ENCODE results near the gene CCDC91. TPM values are rescaled to one million over a fixed set of nuclear protein-coding genes. Genes with fewer than 3 reads are reported as not detected.

The CCDC91 gene
- total and polyA plus RNA-seq, 2 donors (not counting 1 experiment from before 2014, with no cell fraction given) = 23.9 to 47.6 TPM

- no peak for DNase-seq (ENCODE audit: low read depth in 2 of 2)
- no peak overlapping the region for H3K9ac ChIP-seq (ENCODE audit: insufficient read depth, low read length)
- H3K9me3 ChIP-seq (ENCODE audit: control insufficient read depth, insufficient read depth, low read depth, low read length) = no peaks in the 10 kb centered on the region
- H2AFZ ChIP-seq (ENCODE audit: low read length) = no peak overlapping the region
- H3K27me3 ChIP-seq (ENCODE audit: control insufficient read depth, insufficient read depth, low read length) = no peaks in the 10 kb centered on the region
- no peaks in the 10 kb centered on the region for H3K79me2 ChIP-seq (ENCODE audit: control insufficient read depth, insufficient read depth, low read length)
- no peaks in the 10 kb centered on the region for H3K4me1 ChIP-seq (ENCODE audit: control insufficient read depth, extremely low read depth, insufficient read depth, low read length)
- no peak for TF ChIP-seq CTCF (conservative IDR thresholded peaks at IDR 0.05 in 1 of 2, IDR thresholded peaks at IDR 0.05 in 1 of 2; ENCODE audit: low read depth in 1 of 2, low read length in 2 of 2)
- TF ChIP-seq EZH2 (IDR thresholded peaks at IDR 0.05; ENCODE audit: low read length, missing control alignments) = no peak
- H3K4me3 ChIP-seq (replicated peaks in 1 of 4; ENCODE audit: control extremely low read depth in 1 of 4, insufficient read depth in 1 of 4, low read depth in 3 of 4, low read length in 4 of 4) = no peak overlapping the region
- no peak overlapping the region for H3K27ac ChIP-seq (ENCODE audit: insufficient read depth, low read length)
- no peak overlapping the region for H3K4me2 ChIP-seq (ENCODE audit: extremely low read depth, insufficient read depth, low read length)
- H4K20me1 ChIP-seq (ENCODE audit: control insufficient read depth, extremely low read depth, insufficient read depth, low read length) = no peaks in the 10 kb centered on the region
- no peaks in the 10 kb centered on the region for H3K36me3 ChIP-seq (ENCODE audit: control insufficient read depth, insufficient read depth, low read length)
Observed at GRCh38 chr12:28351414-28351813, 161.2 kb downstream of the CCDC91 start.

GRCh38 chr12:28355161-28355560 is 164.9 kb downstream of the CCDC91 start:
- Histone ChIP-seq H3K4me3 (replicated peaks in 1 of 4; ENCODE audit: control extremely low read depth in 1 of 4, insufficient read depth in 1 of 4, low read depth in 3 of 4, low read length in 4 of 4) (no peak overlapping the region), H2AFZ (ENCODE audit: low read length) (no peak overlapping the region), H3K27ac (ENCODE audit: insufficient read depth, low read length) (no peak overlapping the region), H3K4me1 (ENCODE audit: control insufficient read depth, extremely low read depth, insufficient read depth, low read length) (no peaks in the 10 kb centered on the region), H3K36me3 (ENCODE audit: control insufficient read depth, insufficient read depth, low read length) (no peaks in the 10 kb centered on the region), H3K27me3 (ENCODE audit: control insufficient read depth, insufficient read depth, low read length) (no peaks in the 10 kb centered on the region), H3K79me2 (ENCODE audit: control insufficient read depth, insufficient read depth, low read length) (no peaks in the 10 kb centered on the region), H3K9ac (ENCODE audit: insufficient read depth, low read length) (no peak overlapping the region), H3K4me2 (ENCODE audit: extremely low read depth, insufficient read depth, low read length) (no peak overlapping the region), H4K20me1 (ENCODE audit: control insufficient read depth, extremely low read depth, insufficient read depth, low read length) (no peaks in the 10 kb centered on the region), H3K9me3 (ENCODE audit: control insufficient read depth, insufficient read depth, low read depth, low read length) (no peaks in the 10 kb centered on the region)
- TF ChIP-seq CTCF (conservative IDR thresholded peaks at IDR 0.05 in 1 of 2, IDR thresholded peaks at IDR 0.05 in 1 of 2; ENCODE audit: low read depth in 1 of 2, low read length in 2 of 2) (no peak), EZH2 (IDR thresholded peaks at IDR 0.05; ENCODE audit: low read length, missing control alignments) (no peak)
- peak in 1 of 2 donors; percentile 12 for DNase-seq (ENCODE audit: low read depth in 2 of 2)

GRCh38 chr12:28360253-28360652 is 170.0 kb downstream of the CCDC91 start:
- Histone ChIP-seq H3K4me2 (ENCODE audit: extremely low read depth, insufficient read depth, low read length) (no peak overlapping the region), H2AFZ (ENCODE audit: low read length) (no peak overlapping the region), H3K27ac (ENCODE audit: insufficient read depth, low read length) (no peak overlapping the region), H3K36me3 (ENCODE audit: control insufficient read depth, insufficient read depth, low read length) (no peaks in the 10 kb centered on the region), H3K9me3 (ENCODE audit: control insufficient read depth, insufficient read depth, low read depth, low read length) (no peaks in the 10 kb centered on the region), H3K79me2 (ENCODE audit: control insufficient read depth, insufficient read depth, low read length) (no peaks in the 10 kb centered on the region), H4K20me1 (ENCODE audit: control insufficient read depth, extremely low read depth, insufficient read depth, low read length) (no peaks in the 10 kb centered on the region), H3K9ac (ENCODE audit: insufficient read depth, low read length) (no peak overlapping the region), H3K4me3 (replicated peaks in 1 of 4; ENCODE audit: control extremely low read depth in 1 of 4, insufficient read depth in 1 of 4, low read depth in 3 of 4, low read length in 4 of 4) (no peak overlapping the region), H3K4me1 (ENCODE audit: control insufficient read depth, extremely low read depth, insufficient read depth, low read length) (no peaks in the 10 kb centered on the region), H3K27me3 (ENCODE audit: control insufficient read depth, insufficient read depth, low read length) (no peaks in the 10 kb centered on the region)
- no peak for TF ChIP-seq CTCF (conservative IDR thresholded peaks at IDR 0.05 in 1 of 2, IDR thresholded peaks at IDR 0.05 in 1 of 2; ENCODE audit: low read depth in 1 of 2, low read length in 2 of 2)
- TF ChIP-seq EZH2 (IDR thresholded peaks at IDR 0.05; ENCODE audit: low read length, missing control alignments) = no peak
- DNase-seq (ENCODE audit: low read depth in 2 of 2) = no peak

Measured in fibroblast of lung (primary cell).